SK-MEL-5 (cell line): ENCODE results near the gene GPR107. TPM values are rescaled to one million over a fixed set of nuclear protein-coding genes. Genes with fewer than 3 reads are reported as not detected.
A peak's percentile ranks its signal among the peaks of the same experiment; 100 is the strongest.

Experiments
- DNase-seq: peaks from one replicate; pipeline ENCODE4 v3.0.0-alpha.2; 2016; ENCODE audit warnings: low read depth, low spot score
- in situ Hi-C: cut with HindIII; loops from 2 replicates; pipeline ENCODE4 v1.10.0; 2016; ENCODE audit warnings: low sequenced_read_pairs, high pct_unique_total_duplicates, low pct_unique_long_range_greater_than_20kb
- total RNA-seq: library from RNA; depleted of rRNA; stranded (reverse); fragments of >200 nt; shearing (Covaris generic); gene quantifications from 2 replicates; pipeline ENCODE4 v1.2.3, GENCODE V29; 2014

The GPR107 gene
- total RNA-seq, 1 experiment from 2014 or later, result 26.1 TPM

DNA sequence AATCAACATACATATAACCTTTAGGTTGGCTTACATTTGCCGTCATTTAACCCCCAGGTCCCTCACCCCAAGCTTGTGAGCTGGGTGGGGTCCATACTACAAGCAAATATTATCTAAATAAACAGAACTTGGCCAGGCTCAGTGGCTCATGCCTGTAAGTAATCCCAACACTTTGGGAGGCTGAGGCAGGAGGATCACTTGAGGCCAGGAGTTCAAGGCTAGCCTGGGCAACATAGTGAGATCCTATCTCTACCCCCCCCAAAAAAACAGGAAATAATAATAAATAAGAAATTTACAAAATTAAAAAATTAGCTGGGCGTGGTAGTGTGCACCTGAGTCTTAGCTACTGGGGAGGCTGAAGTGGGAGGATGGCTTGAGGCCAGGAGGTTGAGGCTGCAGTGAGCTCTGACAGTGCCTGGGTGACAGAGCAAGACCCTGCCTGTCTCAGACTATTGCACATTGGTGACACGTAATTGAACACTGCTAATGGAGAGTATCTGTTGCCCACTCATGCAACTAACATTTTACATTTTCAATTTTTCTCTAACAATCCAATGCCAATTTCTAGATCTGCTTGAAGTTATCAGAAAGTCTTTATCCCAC is 29.6 kb upstream of the GPR107 start:
- in situ Hi-C loops, result no loop called here
- DNase-seq, result no peak

- in situ Hi-C loops, result no loop called here
- no peak for DNase-seq
Observed at GRCh38 chr9:130024597-130024994, 29.1 kb upstream of the GPR107 start.

GRCh38 chr9:130026583-130027340 is 26.9 kb upstream of the GPR107 start:
- no peak for DNase-seq
- in situ Hi-C loops, result no loop called here

DNA sequence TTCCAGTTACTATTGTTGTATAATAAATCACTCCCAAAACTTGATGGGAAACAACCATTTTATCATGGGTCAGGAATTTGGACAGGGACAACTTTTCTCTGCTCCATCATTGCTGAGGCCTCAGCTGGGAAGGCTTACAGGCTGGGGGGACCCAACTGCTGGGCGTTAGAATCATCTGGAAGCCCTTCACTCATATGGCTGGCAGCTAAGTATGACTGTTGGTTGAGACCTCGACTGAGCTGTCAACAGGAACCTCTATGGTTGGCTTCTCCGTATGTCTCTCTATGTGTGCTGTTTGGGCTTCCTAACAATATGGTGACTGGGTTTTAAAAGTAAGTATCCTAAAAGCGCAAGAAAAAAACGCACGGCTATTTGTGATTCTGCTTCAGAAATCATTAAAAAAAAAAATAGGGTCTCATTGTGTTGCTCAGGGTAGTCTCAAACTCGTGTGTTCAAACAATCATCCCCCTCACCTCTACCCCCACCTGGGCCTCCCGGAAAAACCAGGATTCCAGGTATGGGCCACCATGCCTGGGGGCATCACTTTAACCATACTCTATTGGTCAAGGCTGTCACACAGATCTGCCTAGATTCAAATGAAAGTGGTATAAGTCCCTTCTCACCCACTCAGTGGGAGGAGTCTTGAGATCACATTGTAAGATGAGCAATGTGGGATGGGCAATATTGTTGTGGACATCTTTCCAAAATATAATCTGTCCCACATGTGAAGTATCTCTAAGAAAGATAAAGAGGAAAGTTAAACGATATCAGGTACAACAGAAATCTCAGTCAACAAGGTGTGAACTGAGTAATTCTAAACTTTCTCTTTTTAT is 26.0 kb upstream of the GPR107 start:
- in situ Hi-C loops, result no loop called here
- DNase-seq, result no peak

DNA sequence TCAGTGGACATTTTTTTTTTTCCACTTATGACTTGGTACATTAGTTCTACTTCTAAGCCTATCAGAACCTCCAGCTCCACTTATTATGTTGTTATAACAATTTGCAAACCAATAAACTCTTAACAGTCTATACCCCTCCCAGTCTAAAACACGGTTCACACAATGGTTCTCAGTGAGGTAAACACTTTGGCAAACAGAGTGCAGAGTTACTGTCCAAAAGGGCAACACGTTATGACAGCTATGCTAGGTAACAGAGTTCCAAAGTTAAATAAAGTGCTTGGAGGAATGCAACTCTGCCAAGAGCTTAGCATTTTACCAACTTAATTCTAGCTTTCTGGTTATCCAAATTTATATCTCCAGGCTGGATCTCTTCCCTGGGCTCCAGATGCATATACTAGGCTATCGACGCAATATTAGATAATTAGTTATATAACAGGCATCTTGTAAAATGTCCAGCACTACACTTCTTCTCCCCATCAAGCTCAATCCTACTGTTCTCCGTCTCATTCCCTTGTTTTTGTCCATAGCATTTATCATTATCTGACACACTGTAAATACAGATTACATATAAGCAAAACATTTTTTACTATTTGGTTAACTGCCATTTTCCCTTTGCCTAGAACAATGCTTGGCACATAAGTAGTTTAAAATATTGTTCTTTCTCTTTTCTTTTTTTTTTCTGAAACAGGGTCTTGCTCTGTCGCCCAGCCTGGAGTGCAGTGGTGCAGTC is 25.0 kb upstream of the GPR107 start:
- no peak for DNase-seq
- in situ Hi-C loops, result no loop called here

- in situ Hi-C loops, result no loop called here
- DNase-seq, result no peak
Observed at GRCh38 chr9:130029223-130029973, 24.3 kb upstream of the GPR107 start.

DNA sequence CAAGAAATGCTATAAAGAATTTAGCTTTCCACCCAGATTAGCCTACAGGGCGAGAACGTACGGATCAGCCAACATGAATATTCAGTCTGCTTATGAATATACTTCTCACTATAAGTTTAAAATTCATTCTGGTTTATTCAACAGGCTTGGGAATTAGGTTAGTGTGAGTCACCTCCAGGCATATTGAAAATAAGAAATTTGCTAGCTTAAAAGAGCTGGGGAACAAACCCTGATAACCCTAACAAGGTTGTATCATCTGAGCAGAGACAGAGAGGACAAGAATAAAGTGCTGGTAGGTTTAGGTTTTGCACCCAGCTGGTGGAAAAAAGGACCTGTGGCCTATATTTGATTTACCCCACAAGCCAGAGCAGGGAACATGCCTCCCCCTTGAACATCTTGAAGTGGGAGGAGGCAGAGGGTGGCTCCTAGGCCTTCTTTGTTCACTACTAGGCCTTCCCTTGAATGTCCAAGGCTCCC is 23.0 kb upstream of the GPR107 start:
- in situ Hi-C loops, result no loop called here
- DNase-seq, result no peak

GRCh38 chr9:130034570-130034969 is 19.1 kb upstream of the GPR107 start:
- in situ Hi-C loops, result no loop called here
- DNase-seq, result no peak

DNA sequence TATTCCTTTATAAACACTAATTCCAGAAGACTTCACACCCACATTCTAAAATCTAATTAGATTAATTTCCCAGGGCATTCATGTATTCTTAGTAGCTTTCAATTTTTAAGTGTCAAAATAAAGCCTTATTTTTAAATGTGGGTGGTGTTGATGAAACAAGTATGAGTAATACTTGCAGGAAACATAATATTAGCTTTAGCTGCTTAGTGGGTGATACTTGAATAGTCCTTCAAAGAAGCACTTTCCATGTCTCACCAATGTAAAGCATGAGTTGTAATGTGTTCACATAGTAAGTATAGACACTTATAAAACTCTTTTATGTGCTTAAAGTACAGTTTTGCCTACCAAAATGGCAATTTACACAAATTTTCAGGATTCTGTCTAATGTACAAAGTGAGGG is 17.6 kb upstream of the GPR107 start:
- in situ Hi-C loops, result no loop called here
- no peak for DNase-seq

DNA sequence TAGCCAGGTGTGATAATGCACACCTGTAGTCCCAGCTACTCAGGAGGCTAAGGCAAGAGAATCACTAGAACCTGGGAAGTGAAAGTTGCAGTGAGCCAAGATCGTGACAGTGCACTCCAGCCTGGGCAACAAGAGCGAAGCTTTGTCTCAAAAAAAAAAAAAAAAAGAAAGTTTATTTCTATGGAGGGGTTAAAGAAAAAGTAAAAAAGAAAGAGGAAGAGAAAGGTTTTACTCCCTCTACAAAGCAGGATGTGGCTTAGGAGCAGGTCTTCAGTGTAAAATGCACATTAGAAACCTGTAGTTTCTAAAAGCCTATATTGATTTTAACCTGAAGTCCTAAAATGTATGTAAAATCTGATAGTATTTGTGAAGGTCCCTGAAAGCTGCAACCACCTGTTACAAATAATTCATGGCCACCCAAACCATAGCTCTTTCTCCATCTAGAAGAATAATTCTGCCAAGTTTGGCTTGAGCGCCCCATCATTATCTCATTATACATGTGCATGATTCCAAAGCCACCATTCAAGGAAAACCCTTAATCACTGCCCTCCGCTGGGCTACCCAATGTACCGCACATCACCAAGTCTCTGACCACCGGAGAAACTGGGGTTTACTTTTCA is 14.1 kb upstream of the GPR107 start:
- in situ Hi-C loops, result no loop called here
- peak; percentile 47 for DNase-seq

DNA sequence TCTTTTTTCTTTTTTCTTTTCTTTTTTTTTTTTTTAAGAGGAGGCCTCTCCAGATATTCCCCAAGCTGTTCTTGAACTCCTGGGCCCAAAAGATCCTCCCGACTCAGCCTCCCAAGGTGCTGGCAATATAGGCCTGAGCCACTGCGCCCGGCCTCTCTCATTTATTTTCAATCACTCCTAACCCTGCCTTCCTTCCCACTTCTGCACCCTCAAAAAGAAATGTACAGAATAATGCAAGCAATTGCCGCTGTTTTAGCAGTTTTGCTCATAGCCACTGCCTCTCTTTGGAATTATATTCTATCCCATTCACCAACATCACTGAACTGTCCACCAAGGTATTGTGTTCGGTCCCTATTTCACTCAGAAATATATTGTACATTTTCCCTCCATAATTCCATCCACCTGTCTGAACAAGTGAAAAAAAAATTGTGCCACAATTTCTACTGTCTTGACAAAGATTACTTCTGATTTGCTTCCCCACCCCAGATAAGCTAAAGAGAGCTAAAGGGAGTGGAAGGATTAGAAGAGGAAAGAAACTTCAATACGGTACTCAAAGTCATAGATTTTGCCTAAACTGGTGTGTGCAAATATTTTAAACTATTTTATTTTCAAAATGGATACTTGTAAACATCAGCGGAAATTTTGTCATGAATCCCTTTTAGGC is 12.6 kb upstream of the GPR107 start:
- in situ Hi-C loops, result no loop called here
- no peak for DNase-seq

- in situ Hi-C loops, result no loop called here
Observed at GRCh38 chr9:130041648-130042405, 11.9 kb upstream of the GPR107 start.

GRCh38 chr9:130042406-130042884 is 11.3 kb upstream of the GPR107 start:
- in situ Hi-C loops, result no loop called here
- DNase-seq, result no peak

More at GRCh38 chr9:130041648-130042405, 11.9 kb upstream of the GPR107 start:
- DNase-seq, result no peak

- in situ Hi-C loops, result no loop called here
- peak; percentile 72 for DNase-seq
Observed at GRCh38 chr9:130042885-130043653, 10.6 kb upstream of the GPR107 start, which contains the start of gene FNBP1. TSS of gene FNBP1 (minus strand) at chr9:130043189. CDS start at chr9:130042975, 214 bp downstream.
